ENCODE measurements around the gene VIL1.

The VIL1 gene

GRCh38 chr2:218418717-218419458, at the start of gene VIL1:
Gene VIL1, plus strand, starts transcription at chr2:218419123. Its CDS starts 4,656 bp downstream, at chr2:218423779.
- TF ChIP-seq CTCF (IDR thresholded peaks at IDR 0.05; ENCODE audit: insufficient read depth, low read depth, low read length, missing control alignments) = no peak
- no peak within 1 kb of the TSS for H3K4me3 ChIP-seq (ENCODE audit: low read depth, low read length)
- DNase-seq (ENCODE audit: low read depth) = no peak

- no peak overlapping the region for H3K4me3 ChIP-seq (ENCODE audit: low read depth, low read length)
- no peak for DNase-seq (ENCODE audit: low read depth)
- no peak for TF ChIP-seq CTCF (IDR thresholded peaks at IDR 0.05; ENCODE audit: insufficient read depth, low read depth, low read length, missing control alignments)
Measured at GRCh38 chr2:218369330-218369729, 49.6 kb upstream of the VIL1 start.

- H3K4me3 ChIP-seq (ENCODE audit: low read depth, low read length) = no peak overlapping the region
- DNase-seq (ENCODE audit: low read depth) = no peak
- no peak for TF ChIP-seq CTCF (IDR thresholded peaks at IDR 0.05; ENCODE audit: insufficient read depth, low read depth, low read length, missing control alignments)
Measured at GRCh38 chr2:218370410-218371063, 48.4 kb upstream of the VIL1 start.

GRCh38 chr2:218371983-218372350, 47.0 kb upstream of the VIL1 start:
- no peak for TF ChIP-seq CTCF (IDR thresholded peaks at IDR 0.05; ENCODE audit: insufficient read depth, low read depth, low read length, missing control alignments)
- DNase-seq (ENCODE audit: low read depth) = no peak
- no peak overlapping the region for H3K4me3 ChIP-seq (ENCODE audit: low read depth, low read length)

GRCh38 chr2:218374795-218375194, 44.1 kb upstream of the VIL1 start:
- TF ChIP-seq CTCF (IDR thresholded peaks at IDR 0.05; ENCODE audit: insufficient read depth, low read depth, low read length, missing control alignments) = no peak

GRCh38 chr2:218375212-218375611, 43.7 kb upstream of the VIL1 start:
- no peak for DNase-seq (ENCODE audit: low read depth)
- H3K4me3 ChIP-seq (ENCODE audit: low read depth, low read length) = no peak overlapping the region
- no peak for TF ChIP-seq CTCF (IDR thresholded peaks at IDR 0.05; ENCODE audit: insufficient read depth, low read depth, low read length, missing control alignments)

More at GRCh38 chr2:218374795-218375194, 44.1 kb upstream of the VIL1 start:
- DNase-seq (ENCODE audit: low read depth) = no peak
- H3K4me3 ChIP-seq (ENCODE audit: low read depth, low read length) = no peak overlapping the region

Measured in GM12865 (cell line).